Neural progenitor cell (in vitro differentiated cells): ENCODE data around the gene ZCCHC4.

Source experiments
- EZH2phosphoT487 ChIP-seq: fragments of 200-600 bp; sonication (generic); IDR thresholded peaks from 2 replicates; pipeline ENCODE4 v1.6.1; 2017; ENCODE audit warnings: antibody characterized with exemption
- TF ChIP-seq, protein P1 (sequence below): fragments of 200-600 bp; sonication (generic); IDR thresholded peaks from 2 replicates; pipeline ENCODE4 v1.5.1; 2017; ENCODE audit warnings: antibody characterized with exemption, mild to moderate bottlenecking

DNA sequence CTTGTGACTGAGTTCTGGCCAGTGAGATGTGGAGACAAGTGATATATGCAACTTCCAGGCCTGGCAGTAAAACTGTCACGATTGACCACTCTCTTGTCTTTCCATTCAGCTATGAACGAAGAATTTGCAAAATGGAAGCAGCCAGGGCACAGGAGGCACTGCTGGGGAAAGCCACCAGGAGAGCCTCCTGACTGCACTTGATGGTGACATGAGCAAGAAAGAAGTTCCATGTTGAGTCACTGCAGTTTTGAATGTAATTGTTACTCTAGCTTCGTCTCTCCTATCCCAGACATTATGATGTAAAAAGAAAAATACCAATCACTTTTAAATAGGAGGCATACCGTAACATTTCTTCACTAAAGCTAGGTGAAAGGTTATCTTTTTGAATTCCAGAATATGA, 32.4 kb upstream of the ZCCHC4 start:
- TF ChIP-seq, protein P1, sequence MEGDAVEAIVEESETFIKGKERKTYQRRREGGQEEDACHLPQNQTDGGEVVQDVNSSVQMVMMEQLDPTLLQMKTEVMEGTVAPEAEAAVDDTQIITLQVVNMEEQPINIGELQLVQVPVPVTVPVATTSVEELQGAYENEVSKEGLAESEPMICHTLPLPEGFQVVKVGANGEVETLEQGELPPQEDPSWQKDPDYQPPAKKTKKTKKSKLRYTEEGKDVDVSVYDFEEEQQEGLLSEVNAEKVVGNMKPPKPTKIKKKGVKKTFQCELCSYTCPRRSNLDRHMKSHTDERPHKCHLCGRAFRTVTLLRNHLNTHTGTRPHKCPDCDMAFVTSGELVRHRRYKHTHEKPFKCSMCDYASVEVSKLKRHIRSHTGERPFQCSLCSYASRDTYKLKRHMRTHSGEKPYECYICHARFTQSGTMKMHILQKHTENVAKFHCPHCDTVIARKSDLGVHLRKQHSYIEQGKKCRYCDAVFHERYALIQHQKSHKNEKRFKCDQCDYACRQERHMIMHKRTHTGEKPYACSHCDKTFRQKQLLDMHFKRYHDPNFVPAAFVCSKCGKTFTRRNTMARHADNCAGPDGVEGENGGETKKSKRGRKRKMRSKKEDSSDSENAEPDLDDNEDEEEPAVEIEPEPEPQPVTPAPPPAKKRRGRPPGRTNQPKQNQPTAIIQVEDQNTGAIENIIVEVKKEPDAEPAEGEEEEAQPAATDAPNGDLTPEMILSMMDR: no peak
- no peak for TF ChIP-seq EZH2phosphoT487
